GM12874 (cell line): ENCODE results near the gene UNC13B.

Experiments
- TF ChIP-seq, protein P1 (sequence below): IDR thresholded peaks from 2 replicates; pipeline ENCODE4 v1.5.1; 2011; ENCODE audit warnings: low read depth, mild to moderate bottlenecking, control low read depth, low read length, moderate library complexity; ENCODE audit not compliant: insufficient read depth

UNC13B gene

DNA sequence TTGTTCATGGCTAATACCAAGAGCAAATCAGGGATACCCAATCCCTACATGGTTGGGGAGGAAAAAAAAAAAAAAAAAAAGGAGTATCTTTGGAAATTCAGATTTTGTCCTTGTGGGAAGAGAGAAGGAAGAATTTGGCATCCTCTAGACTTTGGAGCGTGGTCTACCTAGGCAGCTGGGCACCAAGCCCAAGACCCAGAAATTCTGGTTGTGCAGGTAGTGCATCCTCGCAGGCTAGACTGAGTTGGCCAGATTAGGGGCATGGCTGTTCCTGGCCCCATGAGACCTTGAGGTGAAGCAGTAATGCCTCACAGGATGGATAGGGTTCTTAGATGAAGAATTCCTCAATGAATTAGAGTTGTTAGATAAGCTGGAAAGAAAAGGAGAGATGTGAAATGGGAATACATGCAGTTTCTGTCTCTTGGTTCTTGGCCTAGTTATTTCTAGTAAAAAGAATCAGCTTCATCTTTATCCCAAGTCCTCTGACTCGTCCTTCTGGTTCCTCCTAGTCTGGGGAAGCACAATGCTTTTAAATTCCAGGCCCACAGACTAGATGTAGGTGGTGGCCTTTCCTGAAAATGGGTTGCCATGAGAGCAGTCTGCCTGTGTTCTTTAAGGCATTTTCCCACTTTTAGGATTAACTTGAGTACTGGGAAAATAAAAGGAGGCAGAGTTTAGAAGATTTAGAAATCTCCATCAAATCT is 187.6 kb downstream of the UNC13B start:
- TF ChIP-seq, protein P1, sequence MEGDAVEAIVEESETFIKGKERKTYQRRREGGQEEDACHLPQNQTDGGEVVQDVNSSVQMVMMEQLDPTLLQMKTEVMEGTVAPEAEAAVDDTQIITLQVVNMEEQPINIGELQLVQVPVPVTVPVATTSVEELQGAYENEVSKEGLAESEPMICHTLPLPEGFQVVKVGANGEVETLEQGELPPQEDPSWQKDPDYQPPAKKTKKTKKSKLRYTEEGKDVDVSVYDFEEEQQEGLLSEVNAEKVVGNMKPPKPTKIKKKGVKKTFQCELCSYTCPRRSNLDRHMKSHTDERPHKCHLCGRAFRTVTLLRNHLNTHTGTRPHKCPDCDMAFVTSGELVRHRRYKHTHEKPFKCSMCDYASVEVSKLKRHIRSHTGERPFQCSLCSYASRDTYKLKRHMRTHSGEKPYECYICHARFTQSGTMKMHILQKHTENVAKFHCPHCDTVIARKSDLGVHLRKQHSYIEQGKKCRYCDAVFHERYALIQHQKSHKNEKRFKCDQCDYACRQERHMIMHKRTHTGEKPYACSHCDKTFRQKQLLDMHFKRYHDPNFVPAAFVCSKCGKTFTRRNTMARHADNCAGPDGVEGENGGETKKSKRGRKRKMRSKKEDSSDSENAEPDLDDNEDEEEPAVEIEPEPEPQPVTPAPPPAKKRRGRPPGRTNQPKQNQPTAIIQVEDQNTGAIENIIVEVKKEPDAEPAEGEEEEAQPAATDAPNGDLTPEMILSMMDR = no peak

- TF ChIP-seq, protein P1 = no peak
These were observed 188.4 kb downstream of the UNC13B start for GRCh38 chr9:35350212-35350611.

DNA sequence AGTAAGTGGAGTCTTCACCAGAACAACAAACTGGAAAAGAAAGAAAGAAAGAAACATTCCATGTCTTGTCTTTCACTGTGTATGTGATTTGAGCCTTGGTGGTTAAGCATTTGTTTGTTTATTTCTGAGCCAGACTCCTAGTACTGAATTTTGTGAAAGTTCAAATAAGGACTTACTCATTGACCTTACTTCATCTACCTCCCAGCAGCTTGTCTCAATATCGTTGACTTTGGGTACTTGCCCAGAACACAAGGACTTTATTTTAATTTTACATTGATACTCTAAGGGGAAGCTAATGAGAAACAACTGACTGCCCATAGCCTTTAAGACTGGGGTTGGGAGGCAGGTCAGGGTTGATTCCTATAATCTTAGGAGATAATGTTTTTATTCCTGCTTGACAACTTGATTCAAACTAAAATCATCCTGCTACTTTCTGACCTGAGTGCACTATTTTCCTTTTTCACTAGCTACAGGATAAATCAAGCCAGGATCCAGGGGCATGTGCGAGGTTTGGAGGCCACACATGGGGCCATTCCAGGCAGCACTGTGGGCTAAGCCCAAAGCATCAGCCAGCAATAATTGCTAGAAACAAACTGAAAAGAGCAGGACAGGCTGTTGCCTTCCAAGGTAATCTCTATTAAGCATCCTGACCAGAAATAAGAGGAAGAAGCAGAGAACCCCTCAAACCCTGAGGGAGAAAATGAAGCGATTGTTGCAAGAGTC is 189.2 kb downstream of the UNC13B start:
- TF ChIP-seq, protein P1 = no peak

- TF ChIP-seq, protein P1 = no peak
These were observed 192.0 kb downstream of the UNC13B start for GRCh38 chr9:35353731-35354365.

GRCh38 chr9:35355939-35356338 is 194.1 kb downstream of the UNC13B start:
- TF ChIP-seq, protein P1 = no peak

DNA sequence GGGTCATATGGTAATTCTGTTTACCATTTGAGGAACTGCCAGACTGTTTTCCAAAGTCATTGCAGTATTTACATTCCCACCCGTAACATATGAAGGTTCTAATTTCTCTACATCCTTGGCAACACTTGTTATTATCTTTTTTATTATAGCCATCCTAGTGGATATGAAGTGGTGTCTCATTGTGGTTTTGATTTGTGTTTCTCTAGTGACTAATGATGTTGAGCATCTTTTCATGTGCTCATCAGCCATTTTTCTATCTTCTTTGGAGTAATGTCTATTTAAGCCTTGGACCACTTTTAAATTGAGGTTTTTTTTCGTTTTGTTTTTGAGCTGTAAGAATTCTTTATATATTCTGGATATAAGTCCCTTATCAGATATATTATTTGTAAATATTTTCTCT is 195.3 kb downstream of the UNC13B start:
- TF ChIP-seq, protein P1 = no peak

DNA sequence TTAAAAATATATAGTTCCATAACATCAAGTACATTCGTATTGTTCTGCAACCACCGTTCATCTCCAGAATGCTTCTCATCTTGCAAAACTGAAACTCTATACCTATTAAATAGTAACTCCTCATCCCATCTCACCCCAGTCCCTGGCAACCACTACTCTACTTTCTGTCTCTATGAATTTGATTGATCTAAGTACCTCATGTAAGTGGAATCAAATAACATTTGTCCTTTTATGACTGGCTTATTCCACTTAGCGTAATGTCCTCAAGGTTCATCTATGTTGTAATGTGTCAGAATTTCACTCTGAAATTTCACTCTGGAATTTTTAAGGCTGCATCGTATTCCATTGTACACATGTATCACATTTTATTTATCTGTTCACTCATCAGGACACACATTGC is 196.0 kb downstream of the UNC13B start:
- TF ChIP-seq, protein P1 = no peak
